Measurements from ENCODE around the gene CMC2.

Gene CMC2

GRCh38 chr16:81001330-81001729, 5.4 kb downstream of the CMC2 start:
- H3K27me3 ChIP-seq, result no peaks in the 10 kb centered on the region
- H3K4me3 ChIP-seq, result no peak overlapping the region
- TF ChIP-seq, protein P1, sequence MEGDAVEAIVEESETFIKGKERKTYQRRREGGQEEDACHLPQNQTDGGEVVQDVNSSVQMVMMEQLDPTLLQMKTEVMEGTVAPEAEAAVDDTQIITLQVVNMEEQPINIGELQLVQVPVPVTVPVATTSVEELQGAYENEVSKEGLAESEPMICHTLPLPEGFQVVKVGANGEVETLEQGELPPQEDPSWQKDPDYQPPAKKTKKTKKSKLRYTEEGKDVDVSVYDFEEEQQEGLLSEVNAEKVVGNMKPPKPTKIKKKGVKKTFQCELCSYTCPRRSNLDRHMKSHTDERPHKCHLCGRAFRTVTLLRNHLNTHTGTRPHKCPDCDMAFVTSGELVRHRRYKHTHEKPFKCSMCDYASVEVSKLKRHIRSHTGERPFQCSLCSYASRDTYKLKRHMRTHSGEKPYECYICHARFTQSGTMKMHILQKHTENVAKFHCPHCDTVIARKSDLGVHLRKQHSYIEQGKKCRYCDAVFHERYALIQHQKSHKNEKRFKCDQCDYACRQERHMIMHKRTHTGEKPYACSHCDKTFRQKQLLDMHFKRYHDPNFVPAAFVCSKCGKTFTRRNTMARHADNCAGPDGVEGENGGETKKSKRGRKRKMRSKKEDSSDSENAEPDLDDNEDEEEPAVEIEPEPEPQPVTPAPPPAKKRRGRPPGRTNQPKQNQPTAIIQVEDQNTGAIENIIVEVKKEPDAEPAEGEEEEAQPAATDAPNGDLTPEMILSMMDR (IDR thresholded peaks at IDR 0.05), result no peak
- DNase-seq, result no peak
- H3K36me3 ChIP-seq, result no peaks in the 10 kb centered on the region
- peaks cover 0 to 21% (median 16%) of the 10 kb centered on the region in 4 donors for H3K4me1 ChIP-seq
- H3K27ac ChIP-seq, result no peak overlapping the region
- intact Hi-C loops (cut with DNase I; ENCODE audit: low total_unique reads), result no loop called here
- no peaks in the 10 kb centered on the region for H3K9me3 ChIP-seq

DNA sequence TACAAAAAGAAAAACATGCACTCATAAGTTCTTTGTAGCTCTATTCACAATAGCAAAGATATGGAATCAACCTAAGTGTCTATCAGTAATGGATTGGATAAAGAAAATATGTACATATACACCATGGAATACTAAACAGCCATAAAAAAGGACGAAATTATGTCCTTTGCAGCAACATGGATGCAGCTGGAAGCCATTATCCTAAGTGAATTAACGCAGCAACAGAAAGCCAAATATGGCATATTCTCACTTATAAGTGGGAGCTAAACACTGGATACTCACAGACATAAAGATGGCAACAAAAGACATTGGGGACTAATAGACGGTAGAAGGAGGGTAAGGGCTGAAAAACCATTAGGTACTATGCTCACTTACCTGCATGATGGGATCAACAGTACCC, 5.8 kb downstream of the CMC2 start:
- Histone ChIP-seq H3K27ac (no peak overlapping the region), H3K4me1 (peaks cover 0 to 19% (median 15%) of the 10 kb centered on the region in 4 donors), H3K4me3 (no peak overlapping the region), H3K9me3 (no peaks in the 10 kb centered on the region), H3K36me3 (no peaks in the 10 kb centered on the region), H3K27me3 (no peaks in the 10 kb centered on the region)
- intact Hi-C loops (cut with DNase I; ENCODE audit: low total_unique reads), result no loop called here
- TF ChIP-seq, protein P1 (IDR thresholded peaks at IDR 0.05), result no peak
- no peak for DNase-seq

- TF ChIP-seq, protein P1 (IDR thresholded peaks at IDR 0.05), result no peak
- intact Hi-C loops (cut with DNase I; ENCODE audit: low total_unique reads), result loop anchor here (10.0 kb wide), 1 partner anchor 63 kb away; no protein-coding TSS in a partner anchor
- no peaks in the 10 kb centered on the region for H3K36me3 ChIP-seq
- H3K4me3 ChIP-seq, result no peak overlapping the region
- no peak overlapping the region for H3K27ac ChIP-seq
- H3K27me3 ChIP-seq, result no peaks in the 10 kb centered on the region
- DNase-seq, result no peak
- H3K4me1 ChIP-seq, result peaks cover 0 to 7% (median 0%) of the 10 kb centered on the region in 4 donors
- H3K9me3 ChIP-seq, result no peaks in the 10 kb centered on the region
Measured at GRCh38 chr16:80997964-80998620, 8.6 kb downstream of the CMC2 start.

DNA sequence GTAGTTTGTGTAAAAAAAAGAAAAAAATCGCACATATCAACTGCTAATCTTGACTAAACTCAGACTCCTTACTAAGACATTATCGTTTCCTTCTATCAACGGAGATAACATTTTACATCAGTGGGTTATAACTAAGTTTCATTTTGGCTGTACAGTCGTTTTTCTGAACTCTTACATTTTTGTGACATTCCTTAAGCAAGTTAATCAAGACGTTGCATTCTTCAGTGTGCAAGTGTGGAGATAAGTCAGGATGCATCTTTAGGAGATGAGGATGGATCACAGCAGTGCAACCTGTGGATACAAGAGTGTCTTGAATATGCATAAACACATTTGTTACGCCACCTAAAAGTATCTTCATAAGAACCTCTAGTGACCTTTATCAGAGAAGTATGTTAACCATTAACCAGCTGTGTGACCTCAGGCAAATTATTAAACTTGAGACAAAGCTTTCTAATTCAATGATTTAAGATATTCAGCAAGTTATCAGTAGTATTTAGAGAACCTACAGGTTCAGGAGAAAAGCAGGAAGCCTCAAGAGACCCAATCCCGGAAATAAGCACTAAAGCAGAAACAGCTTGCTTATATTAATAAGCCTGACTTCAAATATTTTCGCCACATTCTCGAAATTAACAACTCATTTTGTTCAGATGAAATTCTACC, 9.4 kb downstream of the CMC2 start:
- H3K27me3 ChIP-seq, result no peaks in the 10 kb centered on the region
- intact Hi-C loops (cut with DNase I; ENCODE audit: low total_unique reads), result loop anchor here (10.0 kb wide), 1 partner anchor 62 kb away; no protein-coding TSS in a partner anchor
- DNase-seq, result no peak
- H3K9me3 ChIP-seq, result no peaks in the 10 kb centered on the region
- peaks cover 0 to 7% (median 0%) of the 10 kb centered on the region in 4 donors for H3K4me1 ChIP-seq
- H3K4me3 ChIP-seq, result peak overlapping the region; percentile 5 to 23
- H3K27ac ChIP-seq, result no peak overlapping the region
- TF ChIP-seq, protein P1 (IDR thresholded peaks at IDR 0.05), result no peak
- no peaks in the 10 kb centered on the region for H3K36me3 ChIP-seq

DNA sequence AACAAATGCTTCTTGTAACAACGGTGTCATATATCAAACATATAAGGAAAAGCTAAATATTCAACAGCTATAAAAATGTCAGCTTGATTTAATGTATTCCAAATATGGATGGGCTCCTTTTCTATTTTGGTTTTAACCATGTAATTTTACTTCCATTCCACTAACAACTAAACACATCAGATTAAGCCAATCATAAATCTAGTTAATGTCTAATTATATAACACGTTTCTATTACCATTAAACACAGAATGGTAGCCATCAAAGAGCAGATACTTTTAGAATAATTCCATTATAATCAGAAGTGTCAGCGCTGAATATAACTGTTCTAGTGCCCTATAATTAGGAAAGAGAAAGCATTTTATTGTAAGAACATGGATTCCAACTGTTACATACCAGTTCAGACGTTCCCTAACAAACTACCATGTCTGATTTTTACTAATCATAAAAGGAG, 10.0 kb downstream of the CMC2 start:
- TF ChIP-seq, protein P1 (IDR thresholded peaks at IDR 0.05), result no peak
- DNase-seq, result no peak
- Histone ChIP-seq H3K4me1 (peaks cover 0 to 7% (median 0%) of the 10 kb centered on the region in 4 donors), H3K9me3 (no peaks in the 10 kb centered on the region), H3K4me3 (peak overlapping the region; percentile 5 to 23), H3K27ac (no peak overlapping the region), H3K27me3 (no peaks in the 10 kb centered on the region), H3K36me3 (no peaks in the 10 kb centered on the region)
- intact Hi-C loops (cut with DNase I; ENCODE audit: low total_unique reads), result loop anchor here (10.0 kb wide), 1 partner anchor 62 kb away; no protein-coding TSS in a partner anchor
